ENCODE measurements around the gene CHRNA9. TPM values are rescaled to one million over a fixed set of nuclear protein-coding genes. Genes with fewer than 3 reads are reported as not detected.

CHRNA9 gene
- total RNA-seq, 1 experiment from 2014 or later = not detected

GRCh38 chr4:40301603-40302002 lies 33.5 kb upstream of the CHRNA9 start:
- BruUV-seq (replicated peaks) = no TSS peak
- TF ChIP-seq CTCF (IDR thresholded peaks at IDR 0.05; ENCODE audit: unreplicated experiment) = no peak

DNA sequence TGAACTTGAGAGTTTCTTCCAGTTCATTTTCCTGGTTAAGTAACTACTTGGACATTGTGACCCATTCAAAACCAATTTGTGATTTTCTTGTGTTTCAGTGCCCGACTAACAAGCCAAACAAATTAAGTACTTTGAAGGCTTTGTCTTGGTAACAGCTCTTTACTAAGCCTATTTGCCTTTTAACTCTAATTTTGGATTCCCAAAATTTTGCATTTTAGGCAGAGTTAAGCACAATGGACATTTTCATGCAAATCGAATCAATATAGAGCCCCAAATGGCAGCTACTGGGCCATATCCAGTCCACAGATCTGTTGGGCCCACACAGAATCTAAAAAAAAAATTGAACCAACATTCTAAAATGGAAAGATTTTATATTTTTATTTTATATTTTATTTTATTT lies 31.4 kb upstream of the CHRNA9 start:
- Mint-ChIP-seq H3K4me1 (ENCODE audit: low read depth, unreplicated experiment) (no peaks in the 10 kb centered on the region), H3K27ac (ENCODE audit: unreplicated experiment) (no peak overlapping the region), H3K27me3 (ENCODE audit: unreplicated experiment) (no peaks in the 10 kb centered on the region), H3K36me3 (ENCODE audit: insufficient read depth, unreplicated experiment) (no peaks in the 10 kb centered on the region), H3K4me3 (ENCODE audit: low read depth, unreplicated experiment) (no peak overlapping the region), H3K9me3 (ENCODE audit: low read depth, unreplicated experiment) (no peaks in the 10 kb centered on the region)
- CTCF ChIA-PET = no interaction called here
- intact Hi-C loops (cut with micrococcal nuclease; ENCODE audit: unreplicated experiment) = no loop called here
- BruUV-seq (replicated peaks) = no TSS peak
- TF ChIP-seq CTCF (IDR thresholded peaks at IDR 0.05; ENCODE audit: unreplicated experiment) = no peak
- DNase-seq = no peak

More at GRCh38 chr4:40301603-40302002, 33.5 kb upstream of the CHRNA9 start:
- no peak for DNase-seq
- Mint-ChIP-seq H3K27me3 (ENCODE audit: unreplicated experiment) (no peaks in the 10 kb centered on the region), H3K4me1 (ENCODE audit: low read depth, unreplicated experiment) (no peaks in the 10 kb centered on the region), H3K9me3 (ENCODE audit: low read depth, unreplicated experiment) (no peaks in the 10 kb centered on the region), H3K36me3 (ENCODE audit: insufficient read depth, unreplicated experiment) (no peaks in the 10 kb centered on the region), H3K4me3 (ENCODE audit: low read depth, unreplicated experiment) (no peak overlapping the region), H3K27ac (ENCODE audit: unreplicated experiment) (no peak overlapping the region)
- CTCF ChIA-PET = no interaction called here
- intact Hi-C loops (cut with micrococcal nuclease; ENCODE audit: unreplicated experiment) = no loop called here

- no peak overlapping the region for H3K27ac Mint-ChIP-seq (ENCODE audit: unreplicated experiment)
- DNase-seq = no peak
- H3K36me3 Mint-ChIP-seq (ENCODE audit: insufficient read depth, unreplicated experiment) = no peaks in the 10 kb centered on the region
- H3K9me3 Mint-ChIP-seq (ENCODE audit: low read depth, unreplicated experiment) = no peaks in the 10 kb centered on the region
- CTCF ChIA-PET = interaction anchor here (1.1 kb wide), 1 partner anchor 13 kb away, joined by 3 read pairs; no protein-coding TSS in a partner anchor
- no peak for TF ChIP-seq CTCF (IDR thresholded peaks at IDR 0.05; ENCODE audit: unreplicated experiment)
- no peaks in the 10 kb centered on the region for H3K4me1 Mint-ChIP-seq (ENCODE audit: low read depth, unreplicated experiment)
- intact Hi-C loops (cut with micrococcal nuclease; ENCODE audit: unreplicated experiment) = no loop called here
- no TSS peak for BruUV-seq (replicated peaks)
- H3K27me3 Mint-ChIP-seq (ENCODE audit: unreplicated experiment) = no peaks in the 10 kb centered on the region
- no peak overlapping the region for H3K4me3 Mint-ChIP-seq (ENCODE audit: low read depth, unreplicated experiment)
Measured at GRCh38 chr4:40305328-40306170, 29.6 kb upstream of the CHRNA9 start.

- CTCF ChIA-PET = interaction anchor here (1.1 kb wide), 1 partner anchor 14 kb away, joined by 3 read pairs; no protein-coding TSS in a partner anchor
- BruUV-seq (replicated peaks) = no TSS peak
- Mint-ChIP-seq H3K4me3 (ENCODE audit: low read depth, unreplicated experiment) (no peak overlapping the region), H3K9me3 (ENCODE audit: low read depth, unreplicated experiment) (no peaks in the 10 kb centered on the region), H3K4me1 (ENCODE audit: low read depth, unreplicated experiment) (no peaks in the 10 kb centered on the region), H3K27ac (ENCODE audit: unreplicated experiment) (no peak overlapping the region), H3K36me3 (ENCODE audit: insufficient read depth, unreplicated experiment) (no peaks in the 10 kb centered on the region), H3K27me3 (ENCODE audit: unreplicated experiment) (no peaks in the 10 kb centered on the region)
- intact Hi-C loops (cut with micrococcal nuclease; ENCODE audit: unreplicated experiment) = no loop called here
- no peak for DNase-seq
- TF ChIP-seq CTCF (IDR thresholded peaks at IDR 0.05; ENCODE audit: unreplicated experiment) = no peak
Measured at GRCh38 chr4:40306226-40306625, 28.9 kb upstream of the CHRNA9 start.

Data from Calu3 (cell line).